ENCODE results near the gene LPIN1.
A peak's percentile ranks its signal among the peaks of the same experiment; 100 is the strongest.

The LPIN1 gene

GRCh38 chr2:11786592-11786991, 40.2 kb downstream of the LPIN1 start:
- no peaks in the 10 kb centered on the region for H3K27me3 ChIP-seq (ENCODE audit: control insufficient read depth in 1 of 2, insufficient read depth in 1 of 2, low read length in 2 of 2)
- H3K79me1 ChIP-seq (replicated peaks; ENCODE audit: low read length, poor library complexity, severe bottlenecking), result peaks cover 7% of the 10 kb centered on the region
- no peak overlapping the region for H3K4me2 ChIP-seq (ENCODE audit: low read length, poor library complexity, severe bottlenecking)
- DNase-seq, result no peak
- no peak overlapping the region for H3K4me3 ChIP-seq (ENCODE audit: insufficient read depth in 1 of 2, low read depth in 1 of 2, low read length in 2 of 2)
- 96% methylated on average over 13 of the region's 13 CpGs for WGBS
- H3K14ac ChIP-seq (ENCODE audit: low read length in 2 of 2), result no peak overlapping the region
- H3K18ac ChIP-seq (ENCODE audit: low read depth in 1 of 2, low read length in 2 of 2), result no peak overlapping the region
- H2BK5ac ChIP-seq (ENCODE audit: low read depth, low read length, poor library complexity, severe bottlenecking), result no peak overlapping the region
- H2BK120ac ChIP-seq (ENCODE audit: low read depth, low read length), result no peak overlapping the region
- H4K8ac ChIP-seq (ENCODE audit: low read length), result no peak overlapping the region
- H3K36me3 ChIP-seq (ENCODE audit: control insufficient read depth in 1 of 2, insufficient read depth in 2 of 2, low read depth in 1 of 2, low read length in 2 of 2), result peaks cover 59 to 99% of the 10 kb centered on the region in 2 experiments
- H3K9ac ChIP-seq (ENCODE audit: low read length), result no peak overlapping the region
- no peak overlapping the region for H3K27ac ChIP-seq (ENCODE audit: low read length, poor library complexity, severe bottlenecking)
- H2AK5ac ChIP-seq (ENCODE audit: low read length, severe bottlenecking), result no peak overlapping the region
- H3K4me1 ChIP-seq (ENCODE audit: control insufficient read depth, insufficient read depth, low read depth, low read length), result peaks cover 6% of the 10 kb centered on the region
- no peak overlapping the region for H4K91ac ChIP-seq (ENCODE audit: low read length)
- H2AFZ ChIP-seq (ENCODE audit: low read depth, low read length), result no peak overlapping the region
- H2BK12ac ChIP-seq (ENCODE audit: low read length in 2 of 2), result no peak overlapping the region
- H3K9me3 ChIP-seq (ENCODE audit: control insufficient read depth, low read length), result no peaks in the 10 kb centered on the region
- H3K4ac ChIP-seq (ENCODE audit: low read depth in 1 of 2, low read length in 2 of 2), result no peak overlapping the region
- no peak overlapping the region for H2BK15ac ChIP-seq (ENCODE audit: low read depth, poor library complexity, severe bottlenecking)
- no peak overlapping the region for H3K23ac ChIP-seq (ENCODE audit: low read length in 2 of 2)

GRCh38 chr2:11787991-11788390, 41.6 kb downstream of the LPIN1 start:
- no peak overlapping the region for H3K4me2 ChIP-seq (ENCODE audit: low read length, poor library complexity, severe bottlenecking)
- 99% methylated on average over 8 of the region's 9 CpGs for WGBS
- H3K27me3 ChIP-seq (ENCODE audit: control insufficient read depth in 1 of 2, insufficient read depth in 1 of 2, low read length in 2 of 2), result no peaks in the 10 kb centered on the region
- H3K14ac ChIP-seq (ENCODE audit: low read length in 2 of 2), result no peak overlapping the region
- no peak overlapping the region for H2AFZ ChIP-seq (ENCODE audit: low read depth, low read length)
- no peak overlapping the region for H4K8ac ChIP-seq (ENCODE audit: low read length)
- H2BK120ac ChIP-seq (ENCODE audit: low read depth, low read length), result no peak overlapping the region
- peaks cover 6% of the 10 kb centered on the region for H3K4me1 ChIP-seq (ENCODE audit: control insufficient read depth, insufficient read depth, low read depth, low read length)
- no peak overlapping the region for H4K91ac ChIP-seq (ENCODE audit: low read length)
- no peak overlapping the region for H2BK5ac ChIP-seq (ENCODE audit: low read depth, low read length, poor library complexity, severe bottlenecking)
- H3K27ac ChIP-seq (ENCODE audit: low read length, poor library complexity, severe bottlenecking), result no peak overlapping the region
- H2AK5ac ChIP-seq (ENCODE audit: low read length, severe bottlenecking), result no peak overlapping the region
- no peak overlapping the region for H3K18ac ChIP-seq (ENCODE audit: low read depth in 1 of 2, low read length in 2 of 2)
- no peak overlapping the region for H2BK15ac ChIP-seq (ENCODE audit: low read depth, poor library complexity, severe bottlenecking)
- no peak overlapping the region for H3K9ac ChIP-seq (ENCODE audit: low read length)
- H3K9me3 ChIP-seq (ENCODE audit: control insufficient read depth, low read length), result no peaks in the 10 kb centered on the region
- H3K23ac ChIP-seq (ENCODE audit: low read length in 2 of 2), result no peak overlapping the region
- H3K79me1 ChIP-seq (replicated peaks; ENCODE audit: low read length, poor library complexity, severe bottlenecking), result peaks cover 7% of the 10 kb centered on the region
- H3K4me3 ChIP-seq (ENCODE audit: insufficient read depth in 1 of 2, low read depth in 1 of 2, low read length in 2 of 2), result no peak overlapping the region
- H3K4ac ChIP-seq (ENCODE audit: low read depth in 1 of 2, low read length in 2 of 2), result no peak overlapping the region
- no peak overlapping the region for H2BK12ac ChIP-seq (ENCODE audit: low read length in 2 of 2)
- no peak for DNase-seq
- peaks cover 66 to 99% of the 10 kb centered on the region in 2 experiments for H3K36me3 ChIP-seq (ENCODE audit: control insufficient read depth in 1 of 2, insufficient read depth in 2 of 2, low read depth in 1 of 2, low read length in 2 of 2)

- Histone ChIP-seq H3K27ac (ENCODE audit: low read length, poor library complexity, severe bottlenecking) (no peak overlapping the region), H2AK5ac (ENCODE audit: low read length, severe bottlenecking) (no peak overlapping the region), H3K4me2 (ENCODE audit: low read length, poor library complexity, severe bottlenecking) (no peak overlapping the region), H3K27me3 (ENCODE audit: control insufficient read depth in 1 of 2, insufficient read depth in 1 of 2, low read length in 2 of 2) (no peaks in the 10 kb centered on the region), H2BK15ac (ENCODE audit: low read depth, poor library complexity, severe bottlenecking) (no peak overlapping the region), H3K36me3 (ENCODE audit: control insufficient read depth in 1 of 2, insufficient read depth in 2 of 2, low read depth in 1 of 2, low read length in 2 of 2) (peaks cover 65 to 99% of the 10 kb centered on the region in 2 experiments), H3K4me1 (ENCODE audit: control insufficient read depth, insufficient read depth, low read depth, low read length) (peaks cover 6% of the 10 kb centered on the region), H2BK12ac (ENCODE audit: low read length in 2 of 2) (no peak overlapping the region), H2BK5ac (ENCODE audit: low read depth, low read length, poor library complexity, severe bottlenecking) (no peak overlapping the region), H3K18ac (ENCODE audit: low read depth in 1 of 2, low read length in 2 of 2) (no peak overlapping the region), H3K4me3 (ENCODE audit: insufficient read depth in 1 of 2, low read depth in 1 of 2, low read length in 2 of 2) (no peak overlapping the region), H3K79me1 (replicated peaks; ENCODE audit: low read length, poor library complexity, severe bottlenecking) (peaks cover 7% of the 10 kb centered on the region), H4K8ac (ENCODE audit: low read length) (no peak overlapping the region), H4K91ac (ENCODE audit: low read length) (no peak overlapping the region), H2BK120ac (ENCODE audit: low read depth, low read length) (no peak overlapping the region), H3K9ac (ENCODE audit: low read length) (no peak overlapping the region), H2AFZ (ENCODE audit: low read depth, low read length) (no peak overlapping the region), H3K14ac (ENCODE audit: low read length in 2 of 2) (no peak overlapping the region), H3K9me3 (ENCODE audit: control insufficient read depth, low read length) (no peaks in the 10 kb centered on the region), H3K4ac (ENCODE audit: low read depth in 1 of 2, low read length in 2 of 2) (peak overlapping the region in 1 of 2 experiments; percentile 13), H3K23ac (ENCODE audit: low read length in 2 of 2) (no peak overlapping the region)
- 92% methylated on average over 5 of the region's 7 CpGs for WGBS
- no peak for DNase-seq
Observed at GRCh38 chr2:11788461-11789124, 42.2 kb downstream of the LPIN1 start.

GRCh38 chr2:11789243-11789642, 42.8 kb downstream of the LPIN1 start:
- peaks cover 62 to 99% of the 10 kb centered on the region in 2 experiments for H3K36me3 ChIP-seq (ENCODE audit: control insufficient read depth in 1 of 2, insufficient read depth in 2 of 2, low read depth in 1 of 2, low read length in 2 of 2)
- no peak overlapping the region for H2AFZ ChIP-seq (ENCODE audit: low read depth, low read length)
- no peak overlapping the region for H4K91ac ChIP-seq (ENCODE audit: low read length)
- no peaks in the 10 kb centered on the region for H3K27me3 ChIP-seq (ENCODE audit: control insufficient read depth in 1 of 2, insufficient read depth in 1 of 2, low read length in 2 of 2)
- no peak overlapping the region for H3K18ac ChIP-seq (ENCODE audit: low read depth in 1 of 2, low read length in 2 of 2)
- 98% methylated on average over 13 of the region's 13 CpGs for WGBS
- H2BK15ac ChIP-seq (ENCODE audit: low read depth, poor library complexity, severe bottlenecking), result no peak overlapping the region
- H2BK5ac ChIP-seq (ENCODE audit: low read depth, low read length, poor library complexity, severe bottlenecking), result no peak overlapping the region
- no peak overlapping the region for H2BK120ac ChIP-seq (ENCODE audit: low read depth, low read length)
- H3K4me1 ChIP-seq (ENCODE audit: control insufficient read depth, insufficient read depth, low read depth, low read length), result peaks cover 6% of the 10 kb centered on the region
- H3K4me3 ChIP-seq (ENCODE audit: insufficient read depth in 1 of 2, low read depth in 1 of 2, low read length in 2 of 2), result no peak overlapping the region
- H3K23ac ChIP-seq (ENCODE audit: low read length in 2 of 2), result no peak overlapping the region
- H3K4me2 ChIP-seq (ENCODE audit: low read length, poor library complexity, severe bottlenecking), result no peak overlapping the region
- no peak for DNase-seq
- no peak overlapping the region for H3K27ac ChIP-seq (ENCODE audit: low read length, poor library complexity, severe bottlenecking)
- no peak overlapping the region for H3K4ac ChIP-seq (ENCODE audit: low read depth in 1 of 2, low read length in 2 of 2)
- peaks cover 7% of the 10 kb centered on the region for H3K79me1 ChIP-seq (replicated peaks; ENCODE audit: low read length, poor library complexity, severe bottlenecking)
- H4K8ac ChIP-seq (ENCODE audit: low read length), result no peak overlapping the region
- no peak overlapping the region for H3K14ac ChIP-seq (ENCODE audit: low read length in 2 of 2)
- H3K9ac ChIP-seq (ENCODE audit: low read length), result no peak overlapping the region
- H2BK12ac ChIP-seq (ENCODE audit: low read length in 2 of 2), result no peak overlapping the region
- no peak overlapping the region for H2AK5ac ChIP-seq (ENCODE audit: low read length, severe bottlenecking)
- H3K9me3 ChIP-seq (ENCODE audit: control insufficient read depth, low read length), result no peaks in the 10 kb centered on the region

All from mesenchymal stem cell (in vitro differentiated cells and primary cell).